ENCODE measurements around the gene STOML2.

STOML2 gene

DNA sequence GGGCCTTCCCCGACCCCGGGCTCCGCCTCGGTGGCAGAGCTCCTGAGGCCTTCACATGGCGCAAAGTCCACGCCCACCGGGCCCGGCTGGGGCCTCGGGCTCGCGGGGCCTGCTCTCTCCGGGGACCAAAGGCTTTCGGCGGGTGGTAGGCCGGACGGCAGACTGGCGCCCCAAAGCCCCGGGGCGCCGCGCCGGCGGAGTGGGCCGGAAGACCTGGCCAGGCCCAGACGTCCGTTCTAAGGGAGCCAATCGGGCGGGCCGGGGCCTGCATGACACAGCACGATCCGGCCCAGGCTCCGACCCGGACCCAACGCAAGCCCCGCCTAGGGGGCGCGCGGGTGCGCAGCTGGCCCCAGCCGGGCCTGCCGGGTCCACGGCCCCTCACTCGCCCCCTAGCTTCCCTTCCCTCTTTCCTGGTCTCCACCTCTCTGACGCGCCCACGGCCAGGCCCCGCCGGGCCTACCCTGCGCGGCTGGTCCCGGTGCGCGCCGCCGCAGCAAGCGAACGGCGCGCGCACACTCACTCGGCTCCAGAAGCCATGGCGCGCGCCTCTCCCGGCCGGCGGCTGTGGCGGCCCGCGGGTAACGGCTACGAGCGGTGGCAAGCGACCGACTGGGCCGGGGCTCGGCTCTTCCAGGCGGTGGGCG lies 31.0 kb downstream of the STOML2 start:
- peak overlapping the region; percentile 94 for H3K4me3 ChIP-seq (ENCODE audit: low read depth, low read length)
- TF ChIP-seq, protein P1, sequence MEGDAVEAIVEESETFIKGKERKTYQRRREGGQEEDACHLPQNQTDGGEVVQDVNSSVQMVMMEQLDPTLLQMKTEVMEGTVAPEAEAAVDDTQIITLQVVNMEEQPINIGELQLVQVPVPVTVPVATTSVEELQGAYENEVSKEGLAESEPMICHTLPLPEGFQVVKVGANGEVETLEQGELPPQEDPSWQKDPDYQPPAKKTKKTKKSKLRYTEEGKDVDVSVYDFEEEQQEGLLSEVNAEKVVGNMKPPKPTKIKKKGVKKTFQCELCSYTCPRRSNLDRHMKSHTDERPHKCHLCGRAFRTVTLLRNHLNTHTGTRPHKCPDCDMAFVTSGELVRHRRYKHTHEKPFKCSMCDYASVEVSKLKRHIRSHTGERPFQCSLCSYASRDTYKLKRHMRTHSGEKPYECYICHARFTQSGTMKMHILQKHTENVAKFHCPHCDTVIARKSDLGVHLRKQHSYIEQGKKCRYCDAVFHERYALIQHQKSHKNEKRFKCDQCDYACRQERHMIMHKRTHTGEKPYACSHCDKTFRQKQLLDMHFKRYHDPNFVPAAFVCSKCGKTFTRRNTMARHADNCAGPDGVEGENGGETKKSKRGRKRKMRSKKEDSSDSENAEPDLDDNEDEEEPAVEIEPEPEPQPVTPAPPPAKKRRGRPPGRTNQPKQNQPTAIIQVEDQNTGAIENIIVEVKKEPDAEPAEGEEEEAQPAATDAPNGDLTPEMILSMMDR (IDR thresholded peaks at IDR 0.05; ENCODE audit: control insufficient read depth, extremely low read depth, insufficient read depth), result peak; percentile 39
- peak; percentile 43 for DNase-seq (ENCODE audit: low read depth)

DNA sequence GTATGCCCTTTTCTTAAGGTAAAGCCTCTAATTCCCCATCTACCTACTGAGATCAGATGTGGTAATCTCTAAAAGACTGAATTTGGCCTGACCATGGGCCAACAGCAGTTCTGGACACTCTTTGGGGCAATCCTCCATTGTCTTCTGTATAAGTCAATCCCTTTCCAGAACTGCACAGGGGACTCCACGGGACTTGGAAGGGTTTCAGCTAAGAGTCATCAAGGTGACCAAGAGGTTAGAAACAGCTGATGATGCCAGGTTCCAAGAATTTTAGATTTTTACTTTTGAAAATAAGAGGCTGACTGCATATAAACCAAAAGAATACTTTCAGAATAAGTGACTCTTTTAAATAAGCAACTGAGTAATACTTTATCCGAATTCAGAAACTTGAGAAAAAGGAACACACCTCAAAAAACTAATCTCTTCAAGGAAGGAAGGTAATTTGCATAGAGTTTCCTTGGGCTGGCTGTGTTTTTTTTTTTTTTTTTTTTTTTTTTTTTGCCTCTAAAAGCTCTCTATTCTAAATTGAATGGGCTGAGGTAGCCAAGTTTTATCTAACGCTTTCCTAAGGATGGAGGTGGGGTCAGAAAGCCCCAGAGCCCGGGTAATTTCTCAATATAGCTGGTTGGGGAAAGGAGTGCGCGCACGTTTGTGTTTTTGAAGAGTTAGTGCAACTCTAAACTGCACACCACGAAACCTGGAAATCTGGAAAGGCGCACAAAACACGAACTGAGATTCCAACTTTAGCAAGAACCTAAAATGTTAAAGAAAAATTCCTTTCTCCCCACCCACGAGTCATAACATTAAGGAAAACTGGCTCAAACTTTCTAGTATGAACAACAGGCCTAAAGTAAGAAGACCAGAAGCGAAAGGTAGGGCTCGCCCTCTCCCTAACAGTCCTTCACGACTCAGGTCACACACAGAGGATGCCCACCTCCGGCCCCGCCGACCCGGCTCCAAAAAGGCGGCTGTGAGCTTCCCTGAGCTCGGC lies 31.8 kb downstream of the STOML2 start:
- peak overlapping the region; percentile 94 for H3K4me3 ChIP-seq (ENCODE audit: low read depth, low read length)
- DNase-seq (ENCODE audit: low read depth), result no peak
- TF ChIP-seq, protein P1 (IDR thresholded peaks at IDR 0.05; ENCODE audit: control insufficient read depth, extremely low read depth, insufficient read depth), result no peak

DNA sequence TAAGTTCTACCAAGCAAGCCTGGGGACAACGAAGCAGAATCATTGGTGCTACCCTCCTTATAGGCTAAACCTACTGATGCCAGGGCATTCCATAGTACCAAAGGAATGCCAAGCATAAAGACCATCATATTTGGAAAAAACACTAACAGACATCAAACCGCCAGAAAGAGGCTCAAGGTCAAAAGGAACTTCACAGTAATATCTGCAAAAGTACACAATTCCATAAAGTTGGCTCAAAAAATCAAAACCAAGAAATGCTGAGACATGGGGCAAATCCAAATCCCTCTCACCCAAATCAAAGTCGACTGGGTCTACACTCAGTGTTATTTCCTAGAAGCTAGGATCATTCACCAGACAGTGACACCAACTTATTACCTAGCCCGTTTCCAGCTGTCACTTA lies 33.9 kb downstream of the STOML2 start:
- TF ChIP-seq, protein P1 (IDR thresholded peaks at IDR 0.05; ENCODE audit: control insufficient read depth, extremely low read depth, insufficient read depth), result no peak
- no peak overlapping the region for H3K4me3 ChIP-seq (ENCODE audit: low read depth, low read length)

DNA sequence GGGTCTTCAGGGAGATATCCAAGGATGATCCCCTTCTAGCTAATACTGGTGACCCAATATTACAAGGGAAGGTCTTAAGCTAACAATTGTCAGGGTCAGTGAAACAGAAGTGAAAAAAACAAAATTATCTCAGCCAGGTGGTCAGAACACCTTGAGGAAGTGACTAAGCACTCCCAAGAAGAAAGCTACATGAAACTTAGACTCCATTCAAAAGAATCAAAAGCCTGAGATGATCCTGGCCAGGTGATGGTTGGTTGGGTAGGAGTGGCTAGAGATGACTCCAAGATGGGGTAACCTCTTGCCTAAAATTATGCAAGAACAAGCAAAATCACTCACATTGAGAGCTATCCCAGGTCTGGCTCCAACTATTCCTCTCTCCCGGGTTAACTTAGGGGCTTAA lies 35.9 kb downstream of the STOML2 start:
- no peak for DNase-seq (ENCODE audit: low read depth)
- no peak overlapping the region for H3K4me3 ChIP-seq (ENCODE audit: low read depth, low read length)
- TF ChIP-seq, protein P1 (IDR thresholded peaks at IDR 0.05; ENCODE audit: control insufficient read depth, extremely low read depth, insufficient read depth), result no peak

More for the DNA sequence above, 33.9 kb downstream of the STOML2 start:
- no peak for DNase-seq (ENCODE audit: low read depth)

DNA sequence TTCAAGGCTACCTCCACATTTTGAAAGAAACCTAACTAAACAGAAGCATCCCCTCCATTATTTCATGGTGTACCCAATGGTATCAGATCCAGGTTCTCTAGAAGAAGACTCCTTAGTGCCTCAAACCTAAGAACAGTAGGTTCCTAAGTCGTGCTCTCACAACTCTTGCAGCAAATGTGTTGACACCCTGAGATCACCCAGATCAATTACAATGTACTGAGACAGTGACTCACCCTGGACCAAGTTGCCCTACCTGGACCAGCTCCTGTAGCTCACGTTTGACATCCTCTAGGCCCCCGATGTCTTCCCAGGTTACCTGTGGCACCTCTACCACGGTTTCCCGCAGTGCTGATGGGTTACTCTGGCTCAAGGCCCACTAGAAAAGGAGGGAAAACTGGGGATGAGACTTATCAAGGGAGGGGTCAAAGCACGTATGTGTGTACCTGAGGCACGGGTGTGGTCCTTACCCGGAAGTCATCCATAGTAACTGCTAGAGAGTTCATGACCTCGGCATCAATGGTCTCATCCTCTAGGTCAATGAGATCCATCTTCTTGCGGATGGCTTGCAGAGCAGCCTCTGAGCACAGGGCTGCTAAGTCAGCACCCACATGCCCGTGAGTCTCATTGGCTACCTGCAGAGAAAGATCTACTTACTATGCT lies 42.3 kb downstream of the STOML2 start:
- no peak for DNase-seq (ENCODE audit: low read depth)

DNA sequence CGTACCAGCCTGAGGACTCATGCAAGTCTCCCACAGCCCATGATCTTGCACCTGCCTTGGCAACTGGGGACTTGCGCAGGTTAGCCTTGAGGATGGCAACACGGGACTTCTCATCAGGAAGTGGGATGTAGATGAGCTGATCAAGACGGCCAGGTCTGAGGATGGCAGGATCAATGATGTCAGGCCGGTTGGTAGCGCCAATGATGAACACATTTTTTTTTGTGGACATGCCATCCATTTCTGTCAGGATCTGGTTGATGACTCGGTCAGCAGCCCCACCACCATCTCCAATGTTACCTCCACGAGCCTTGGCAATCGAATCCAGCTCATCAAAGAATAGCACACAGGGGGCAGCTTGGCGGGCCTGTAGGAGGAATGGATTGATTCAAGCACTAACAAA lies 43.5 kb downstream of the STOML2 start:
- TF ChIP-seq, protein P1 (IDR thresholded peaks at IDR 0.05; ENCODE audit: control insufficient read depth, extremely low read depth, insufficient read depth), result no peak
- H3K4me3 ChIP-seq (ENCODE audit: low read depth, low read length), result no peak overlapping the region
- DNase-seq (ENCODE audit: low read depth), result no peak

More for the DNA sequence above, 42.3 kb downstream of the STOML2 start:
- no peak overlapping the region for H3K4me3 ChIP-seq (ENCODE audit: low read depth, low read length)
- TF ChIP-seq, protein P1 (IDR thresholded peaks at IDR 0.05; ENCODE audit: control insufficient read depth, extremely low read depth, insufficient read depth), result no peak

All from LNCaP clone FGC (cell line).